Measurements from ENCODE around the gene C1GALT1.

C1GALT1 gene

GRCh38 chr7:7294911-7295310 lies 112.6 kb downstream of the C1GALT1 start:
- DNase-seq (ENCODE audit: low read depth, low spot score), result no peak
- Histone ChIP-seq H3K36me3 (ENCODE audit: insufficient read depth, low read length) (no peaks in the 10 kb centered on the region), H3K27ac (no peak overlapping the region), H3K9me3 (ENCODE audit: low read depth, low read length) (no peaks in the 10 kb centered on the region), H3K4me3 (no peak overlapping the region), H3K9ac (ENCODE audit: insufficient read length) (no peak overlapping the region)
- TF ChIP-seq EZH2 (IDR thresholded peaks at IDR 0.05), result no peak
- no peak for TF ChIP-seq POLR2AphosphoS5 (IDR thresholded peaks at IDR 0.05; ENCODE audit: borderline replicate concordance, low read depth, low read length)
- no peak for TF ChIP-seq FOXP2 (optimal IDR thresholded peaks at IDR 0.05; ENCODE audit: control extremely low read depth, extremely low read length, insufficient read depth)
